ENCODE data around the gene CREBL2. TPM values are rescaled to one million over a fixed set of nuclear protein-coding genes. Genes with fewer than 3 reads are reported as not detected.
"Not testable (repeated sequence)": the region's sequence is repeated elsewhere in the genome, so short reads cannot be mapped to it uniquely, and the experiment has no call there.

The CREBL2 gene, protein sequence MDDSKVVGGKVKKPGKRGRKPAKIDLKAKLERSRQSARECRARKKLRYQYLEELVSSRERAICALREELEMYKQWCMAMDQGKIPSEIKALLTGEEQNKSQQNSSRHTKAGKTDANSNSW
- total RNA-seq: 26.0 TPM

GRCh38 chr12:12611512-12612306 is at the start of gene CREBL2:
CREBL2 (plus strand) TSS chr12:12611876; CDS start chr12:12612173, 297 bp downstream.
- peak; percentile 98 for DNase-seq

DNA sequence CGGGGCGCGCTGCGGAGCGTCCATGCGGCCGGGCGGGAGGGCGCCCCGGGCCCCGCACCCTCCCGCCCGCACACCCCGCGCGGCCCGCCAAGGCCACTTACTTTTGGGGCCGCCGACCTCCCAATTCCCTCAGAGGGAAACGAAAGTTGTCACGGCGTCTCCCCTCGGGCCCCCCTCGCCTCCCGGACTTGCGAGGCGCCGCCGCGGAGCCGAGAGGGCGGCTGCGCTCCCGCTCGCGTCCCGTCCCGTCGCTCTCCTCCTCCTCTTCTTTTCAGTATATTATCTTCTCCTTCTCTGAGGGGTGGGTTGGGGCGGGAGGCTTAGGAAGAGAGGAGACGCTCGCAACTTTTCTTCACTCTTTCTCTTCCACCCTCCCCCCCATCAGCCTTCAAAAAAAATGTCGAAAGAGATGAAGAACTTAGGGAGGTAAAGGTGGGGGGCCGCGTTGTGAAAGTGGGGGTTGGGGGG is 49.6 kb upstream of the CREBL2 start:
- no peak for DNase-seq

- DNase-seq: peak; percentile 98
Observed at GRCh38 chr12:12562585-12563261, 49.0 kb upstream of the CREBL2 start, which contains the start of gene DUSP16. DUSP16 (minus strand) TSS chr12:12562863; CDS start chr12:12521098, 41,765 bp downstream.

- peak; percentile 51 for DNase-seq
Observed at GRCh38 chr12:12563290-12563928, 48.3 kb upstream of the CREBL2 start.

DNA sequence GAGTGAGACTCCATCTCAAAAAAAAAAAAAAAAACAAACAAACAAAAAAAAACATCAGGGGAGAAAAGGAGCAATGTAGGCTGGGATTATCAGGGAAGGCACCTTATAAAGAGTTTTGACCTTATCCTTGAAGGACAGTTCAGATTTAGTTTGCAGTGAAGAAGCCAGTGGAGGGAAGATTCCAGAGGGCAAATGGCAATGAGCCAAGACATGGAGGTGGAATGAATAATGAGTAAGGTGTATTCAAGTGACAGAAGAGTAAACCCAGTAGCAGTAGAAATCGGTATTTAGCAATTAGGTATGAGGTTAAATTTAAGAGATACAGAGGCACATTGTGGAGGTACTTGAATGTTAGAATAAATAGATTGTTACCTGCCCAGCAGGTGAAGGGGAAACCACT is 46.8 kb upstream of the CREBL2 start:
- DNase-seq: no peak

- not testable (repeated sequence) for DNase-seq
Observed at GRCh38 chr12:12565971-12566370, 45.7 kb upstream of the CREBL2 start.

GRCh38 chr12:12572659-12573058 is 39.0 kb upstream of the CREBL2 start:
- no peak for DNase-seq

DNA sequence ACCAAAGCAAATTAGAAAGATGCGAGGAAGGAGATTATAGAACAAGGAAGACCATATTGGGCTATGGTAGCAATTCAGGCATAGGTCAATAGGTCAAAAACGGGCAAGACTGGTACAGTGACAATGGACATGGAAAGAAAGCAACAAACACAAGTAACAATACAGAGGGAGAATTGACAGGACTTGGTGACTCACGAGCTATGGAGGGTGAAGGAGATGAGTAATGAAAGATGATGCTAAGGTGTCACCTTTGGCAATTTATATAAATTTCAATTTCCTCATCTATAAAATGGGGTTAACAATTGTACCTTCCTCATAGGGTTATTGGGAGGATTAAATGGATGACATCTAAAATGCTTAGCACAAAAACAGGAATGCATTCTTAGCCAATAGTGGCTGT is 33.9 kb upstream of the CREBL2 start:
- no peak for DNase-seq

DNA sequence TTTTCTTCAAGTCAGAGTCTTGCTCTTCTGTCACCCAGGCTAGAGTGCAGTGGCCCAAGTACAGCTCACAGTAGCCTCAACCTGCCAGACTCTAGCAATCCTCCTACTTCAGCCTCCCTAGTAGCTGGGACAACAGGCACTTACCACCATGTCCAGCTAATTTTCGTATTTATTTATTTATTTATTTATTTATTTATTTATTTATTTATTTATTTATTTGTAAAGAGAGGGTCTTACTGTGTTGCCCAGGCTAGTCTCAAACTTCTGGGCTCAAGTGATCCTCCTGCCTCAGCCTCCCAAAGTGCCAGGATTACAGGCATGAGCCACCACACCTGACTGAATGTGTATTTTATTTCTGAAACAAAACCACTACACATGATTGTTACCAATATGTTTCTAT is 31.0 kb upstream of the CREBL2 start:
- not testable (repeated sequence) for DNase-seq

DNA sequence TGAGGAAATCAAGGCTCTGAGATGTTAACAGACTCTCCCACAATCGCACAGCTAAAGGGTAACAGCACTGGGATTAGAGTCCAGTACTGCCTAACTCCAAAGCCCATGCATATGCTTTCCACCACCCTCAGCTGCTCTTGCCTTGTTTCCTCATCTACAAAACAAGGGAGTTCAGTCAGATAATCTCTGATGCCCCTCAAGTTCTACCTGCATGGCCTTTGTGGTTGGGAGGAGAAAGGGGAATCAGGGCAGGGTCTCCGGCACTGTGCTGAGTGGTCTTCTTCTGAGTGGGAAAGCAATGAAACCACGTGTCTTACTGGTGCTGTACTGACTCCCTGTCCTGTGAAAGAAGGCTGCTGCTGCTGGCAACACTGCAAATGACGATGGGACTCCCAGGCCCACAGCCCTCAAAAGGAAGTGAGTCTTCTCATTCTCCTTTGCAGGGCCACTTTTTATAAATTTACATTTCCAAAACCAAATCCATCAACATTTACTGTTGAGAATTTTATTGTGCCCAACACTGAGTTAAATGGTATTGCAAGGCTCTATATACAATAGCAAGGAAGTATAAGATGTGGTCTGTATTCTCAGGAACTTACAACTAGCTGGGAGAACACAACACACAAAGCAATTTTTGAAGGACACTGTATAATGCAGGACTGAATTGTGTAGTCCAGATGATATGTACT is 29.3 kb upstream of the CREBL2 start:
- DNase-seq: no peak

DNA sequence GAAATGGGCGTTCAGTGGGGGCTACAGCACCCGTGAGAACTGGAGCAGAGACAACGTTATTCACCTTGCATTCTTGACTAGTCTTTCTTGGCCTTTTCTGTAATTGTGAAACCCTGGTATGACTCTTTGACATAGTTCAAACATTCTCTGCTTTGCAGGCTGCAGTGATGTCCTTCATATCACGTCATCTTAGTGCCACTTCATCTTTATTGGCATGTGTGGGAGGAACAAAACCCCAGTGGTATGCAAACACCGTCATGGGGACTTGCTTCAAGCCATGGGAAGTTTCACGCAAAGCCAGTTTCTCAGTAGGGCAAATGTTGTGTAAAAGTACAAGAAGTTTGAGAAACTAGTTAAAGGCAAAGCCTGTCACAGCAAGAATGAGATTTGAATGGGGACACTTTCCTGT is 28.8 kb upstream of the CREBL2 start:
- no peak for DNase-seq

GRCh38 chr12:12583510-12584178 is 28.0 kb upstream of the CREBL2 start:
- DNase-seq: no peak

GRCh38 chr12:12585115-12585863 is 26.4 kb upstream of the CREBL2 start:
- no peak for DNase-seq

GRCh38 chr12:12586879-12587675 is 24.6 kb upstream of the CREBL2 start:
- no peak for DNase-seq

GRCh38 chr12:12587878-12588277 is 23.8 kb upstream of the CREBL2 start:
- no peak for DNase-seq

- DNase-seq: not testable (repeated sequence)
Observed at GRCh38 chr12:12588436-12588835, 23.2 kb upstream of the CREBL2 start.

GRCh38 chr12:12590961-12591360 is 20.7 kb upstream of the CREBL2 start:
- no peak for DNase-seq

DNA sequence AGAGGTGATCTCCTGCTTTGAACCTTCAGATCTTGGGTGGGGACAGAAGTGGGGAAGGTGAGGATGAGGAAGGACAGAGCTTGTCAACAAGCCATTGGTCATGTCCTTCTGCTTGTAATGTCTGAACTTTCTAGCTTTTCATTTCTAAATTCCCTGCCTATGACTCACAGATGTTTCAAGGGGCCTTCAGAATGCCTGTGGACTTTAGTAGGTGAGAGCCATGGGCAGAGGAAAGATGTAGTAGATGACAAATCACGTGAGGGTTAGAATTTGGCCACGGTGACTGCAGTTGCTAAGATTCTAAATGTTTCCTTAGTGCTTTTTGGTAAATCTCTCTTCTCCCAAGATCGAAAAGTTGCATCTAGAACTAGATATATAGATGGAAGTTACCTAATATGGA is 18.7 kb upstream of the CREBL2 start:
- no peak for DNase-seq

- not testable (repeated sequence) for DNase-seq
Observed at GRCh38 chr12:12595929-12596328, 15.7 kb upstream of the CREBL2 start.

GRCh38 chr12:12596598-12596997 is 15.1 kb upstream of the CREBL2 start:
- DNase-seq: not testable (repeated sequence)

Measured in skin of body (tissue), 2 donors.